Activated CD4-positive, alpha-beta T cell treated with anti-CD3 and anti-CD28 coated beads for 1 hour (primary cell): ENCODE measurements around the gene GPR173.

Experiments
- DNase-seq: peaks from one replicate; pipeline ENCODE4 v3.0.0-alpha.2; 2020

The GPR173 gene

GRCh38 chrX:53048169-53049126 lies at the start of gene GPR173:
Gene GPR173, plus strand, starts transcription at chrX:53048789. Its CDS starts 27,833 bp downstream, at chrX:53076622.
- no peak for DNase-seq

GRCh38 chrX:53000447-53001135 lies 48.0 kb upstream of the GPR173 start:
- DNase-seq: no peak

- no peak for DNase-seq
These were observed 46.6 kb upstream of the GPR173 start for GRCh38 chrX:53001958-53002357.

- no peak for DNase-seq
These were observed 45.5 kb upstream of the GPR173 start for GRCh38 chrX:53003111-53003510.

- DNase-seq: no peak
These were observed 44.6 kb upstream of the GPR173 start for GRCh38 chrX:53004038-53004437.

GRCh38 chrX:53004811-53005210 lies 43.8 kb upstream of the GPR173 start:
- no peak for DNase-seq

- DNase-seq: no peak
These were observed 43.3 kb upstream of the GPR173 start for GRCh38 chrX:53005327-53005726.

- no peak for DNase-seq
These were observed 39.6 kb upstream of the GPR173 start for GRCh38 chrX:53009032-53009431.

- DNase-seq: no peak
These were observed 35.3 kb upstream of the GPR173 start for GRCh38 chrX:53013291-53013690.

- DNase-seq: no peak
These were observed 30.0 kb upstream of the GPR173 start for GRCh38 chrX:53018627-53019026.

- no peak for DNase-seq
These were observed 26.2 kb upstream of the GPR173 start for GRCh38 chrX:53022381-53022780.

- DNase-seq: no peak
These were observed 19.9 kb upstream of the GPR173 start for GRCh38 chrX:53028678-53029077.

- no peak for DNase-seq
These were observed 17.2 kb upstream of the GPR173 start for GRCh38 chrX:53031380-53031779.

- DNase-seq: no peak
These were observed 12.4 kb upstream of the GPR173 start for GRCh38 chrX:53036149-53036548.

GRCh38 chrX:53039236-53039635 lies 9.4 kb upstream of the GPR173 start:
- DNase-seq: no peak

GRCh38 chrX:53044995-53045394 lies 3.6 kb upstream of the GPR173 start:
- DNase-seq: no peak

GRCh38 chrX:53047228-53047627 lies 1.4 kb upstream of the GPR173 start:
- DNase-seq: no peak

GRCh38 chrX:53049127-53049517 lies 533 bp downstream of the GPR173 start:
- no peak for DNase-seq

- DNase-seq: no peak
These were observed 2.3 kb downstream of the GPR173 start for GRCh38 chrX:53050841-53051240.

- no peak for DNase-seq
These were observed 6.8 kb downstream of the GPR173 start for GRCh38 chrX:53055244-53055849.

- no peak for DNase-seq
These were observed 7.7 kb downstream of the GPR173 start for GRCh38 chrX:53056292-53056691.

- no peak for DNase-seq
These were observed 16.5 kb downstream of the GPR173 start for GRCh38 chrX:53065104-53065503.

- no peak for DNase-seq
These were observed 22.5 kb downstream of the GPR173 start for GRCh38 chrX:53071064-53071463.
